ENCODE measurements around the gene KRTAP27-1.
A peak's percentile ranks its signal among the peaks of the same experiment; 100 is the strongest.

Gene KRTAP27-1

DNA sequence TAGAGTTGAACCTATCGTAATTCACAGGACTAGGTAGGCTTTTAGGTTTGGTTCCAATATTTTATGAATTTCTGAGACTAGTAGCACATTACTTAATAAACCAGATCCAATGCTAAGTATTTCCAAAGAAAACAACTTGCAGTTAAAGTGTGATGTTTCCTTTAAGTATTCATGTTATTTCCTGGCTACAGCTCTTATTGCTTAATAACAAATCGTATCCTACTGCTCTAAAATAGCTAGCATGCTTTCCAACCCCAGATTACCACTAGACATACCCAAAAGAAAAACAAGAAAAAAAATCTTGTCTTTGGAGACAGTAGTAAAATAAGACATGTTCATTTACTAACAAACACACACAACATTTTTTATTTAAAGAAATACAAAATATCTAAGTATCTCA, 898 bp downstream of the KRTAP27-1 start:
- DNase-seq (ENCODE audit: low read depth in 2 of 2), result peak; percentile 50 to 61
- TF ChIP-seq, protein P1, sequence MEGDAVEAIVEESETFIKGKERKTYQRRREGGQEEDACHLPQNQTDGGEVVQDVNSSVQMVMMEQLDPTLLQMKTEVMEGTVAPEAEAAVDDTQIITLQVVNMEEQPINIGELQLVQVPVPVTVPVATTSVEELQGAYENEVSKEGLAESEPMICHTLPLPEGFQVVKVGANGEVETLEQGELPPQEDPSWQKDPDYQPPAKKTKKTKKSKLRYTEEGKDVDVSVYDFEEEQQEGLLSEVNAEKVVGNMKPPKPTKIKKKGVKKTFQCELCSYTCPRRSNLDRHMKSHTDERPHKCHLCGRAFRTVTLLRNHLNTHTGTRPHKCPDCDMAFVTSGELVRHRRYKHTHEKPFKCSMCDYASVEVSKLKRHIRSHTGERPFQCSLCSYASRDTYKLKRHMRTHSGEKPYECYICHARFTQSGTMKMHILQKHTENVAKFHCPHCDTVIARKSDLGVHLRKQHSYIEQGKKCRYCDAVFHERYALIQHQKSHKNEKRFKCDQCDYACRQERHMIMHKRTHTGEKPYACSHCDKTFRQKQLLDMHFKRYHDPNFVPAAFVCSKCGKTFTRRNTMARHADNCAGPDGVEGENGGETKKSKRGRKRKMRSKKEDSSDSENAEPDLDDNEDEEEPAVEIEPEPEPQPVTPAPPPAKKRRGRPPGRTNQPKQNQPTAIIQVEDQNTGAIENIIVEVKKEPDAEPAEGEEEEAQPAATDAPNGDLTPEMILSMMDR (IDR thresholded peaks at IDR 0.05; ENCODE audit: low read depth, low read length), result no peak
- H3K4me3 ChIP-seq (replicated peaks in 1 of 2; ENCODE audit: low read depth in 2 of 2, low read length in 2 of 2), result no peak overlapping the region

DNA sequence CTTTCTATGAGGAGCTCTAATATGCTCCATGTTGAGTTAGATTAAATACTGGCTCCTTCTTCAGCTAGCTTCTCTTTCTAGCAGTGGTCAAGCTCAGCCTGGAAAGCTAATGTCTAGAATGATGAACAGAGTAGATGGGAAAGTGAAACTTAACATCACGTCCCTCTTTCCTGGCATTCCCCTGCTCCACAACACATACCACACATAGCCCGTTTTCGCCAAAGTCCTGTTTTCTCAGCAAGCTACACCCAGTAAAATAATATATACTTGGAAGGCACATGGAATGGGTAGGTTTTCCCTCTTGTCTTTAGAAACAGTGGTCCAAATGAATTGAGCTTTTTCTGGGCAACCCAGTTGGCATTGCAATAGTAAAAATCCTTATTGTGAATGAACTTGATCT, 3.8 kb downstream of the KRTAP27-1 start:
- no peak overlapping the region for H3K4me3 ChIP-seq (replicated peaks in 1 of 2; ENCODE audit: low read depth in 2 of 2, low read length in 2 of 2)
- TF ChIP-seq, protein P1 (IDR thresholded peaks at IDR 0.05; ENCODE audit: low read depth, low read length), result no peak
- no peak for DNase-seq (ENCODE audit: low read depth in 2 of 2)

DNA sequence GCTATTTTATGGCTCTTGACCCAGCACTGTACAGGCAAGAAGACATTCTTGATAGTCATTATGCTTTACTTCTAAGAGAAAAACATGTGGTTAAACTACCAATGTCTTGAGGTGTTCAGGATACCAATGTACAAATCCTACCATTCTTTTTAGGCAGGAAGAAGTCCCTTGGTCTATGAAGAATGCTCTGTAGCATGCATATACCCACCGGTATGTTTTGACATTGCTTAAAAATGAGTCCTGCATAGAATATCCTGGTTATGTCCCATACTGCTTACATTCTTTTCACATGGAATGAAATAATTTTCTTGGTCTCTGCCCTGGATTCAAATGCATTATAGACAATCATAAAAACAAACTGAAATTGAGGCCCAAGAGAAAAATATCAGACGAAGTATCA, 4.8 kb downstream of the KRTAP27-1 start:
- TF ChIP-seq, protein P1 (IDR thresholded peaks at IDR 0.05; ENCODE audit: low read depth, low read length), result no peak
- no peak for DNase-seq (ENCODE audit: low read depth in 2 of 2)
- H3K4me3 ChIP-seq (replicated peaks in 1 of 2; ENCODE audit: low read depth in 2 of 2, low read length in 2 of 2), result no peak overlapping the region

DNA sequence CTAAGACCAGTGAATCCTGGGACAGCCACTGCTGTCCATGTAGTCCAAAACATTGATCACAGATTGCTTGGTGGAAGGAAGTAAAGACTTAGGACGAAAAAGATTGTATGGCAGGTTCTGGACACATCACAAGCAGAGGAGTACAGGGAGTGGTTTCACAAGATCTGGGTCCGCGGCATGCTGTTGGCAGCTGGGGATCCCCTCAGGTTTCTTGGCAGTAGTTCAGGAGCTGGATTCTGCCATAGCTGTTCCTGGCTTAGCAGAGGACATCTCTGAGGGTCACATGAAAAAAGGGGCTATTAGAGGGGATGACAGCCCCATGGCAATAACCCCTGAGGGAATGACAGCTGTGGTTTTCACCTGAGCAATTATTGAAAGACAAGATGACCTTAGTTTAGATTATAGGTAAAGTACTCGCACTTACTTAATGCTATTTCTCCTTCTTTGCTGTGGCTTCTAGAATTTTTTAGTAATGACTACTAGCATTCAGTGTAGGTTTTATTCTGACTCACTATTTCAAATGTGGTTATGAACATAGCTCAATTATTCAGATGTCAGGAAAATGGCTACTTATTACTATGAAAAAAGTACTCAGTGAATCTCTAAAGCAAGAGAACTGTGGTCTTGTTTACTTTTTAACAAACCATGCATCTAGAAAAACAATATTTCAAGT, 8.2 kb downstream of the KRTAP27-1 start:
- H3K4me3 ChIP-seq (replicated peaks in 1 of 2; ENCODE audit: low read depth in 2 of 2, low read length in 2 of 2), result no peak overlapping the region
- peak in 1 of 2 donors; percentile 17 for DNase-seq (ENCODE audit: low read depth in 2 of 2)
- TF ChIP-seq, protein P1 (IDR thresholded peaks at IDR 0.05; ENCODE audit: low read depth, low read length), result no peak

DNA sequence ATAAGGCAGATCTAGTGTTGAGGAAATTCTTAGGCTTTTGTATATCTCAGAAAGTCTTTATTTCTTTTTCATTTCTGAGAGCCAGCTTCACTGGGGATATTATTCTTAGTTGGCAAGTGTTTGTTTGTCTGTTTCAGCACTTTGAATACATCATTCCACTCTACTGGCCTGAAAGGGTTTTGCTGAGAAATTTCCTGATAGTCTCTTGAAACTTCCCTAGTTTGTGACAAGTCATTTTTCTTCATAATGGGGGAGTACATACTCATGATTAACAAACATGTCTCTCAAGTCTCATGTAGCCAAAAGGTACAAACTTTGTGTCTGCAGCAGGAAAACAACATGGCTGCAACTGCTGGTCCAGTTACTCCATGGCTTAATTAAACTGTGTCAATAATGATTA, 11.1 kb downstream of the KRTAP27-1 start:
- DNase-seq (ENCODE audit: low read depth in 2 of 2), result no peak
- TF ChIP-seq, protein P1 (IDR thresholded peaks at IDR 0.05; ENCODE audit: low read depth, low read length), result no peak
- H3K4me3 ChIP-seq (replicated peaks in 1 of 2; ENCODE audit: low read depth in 2 of 2, low read length in 2 of 2), result no peak overlapping the region

DNA sequence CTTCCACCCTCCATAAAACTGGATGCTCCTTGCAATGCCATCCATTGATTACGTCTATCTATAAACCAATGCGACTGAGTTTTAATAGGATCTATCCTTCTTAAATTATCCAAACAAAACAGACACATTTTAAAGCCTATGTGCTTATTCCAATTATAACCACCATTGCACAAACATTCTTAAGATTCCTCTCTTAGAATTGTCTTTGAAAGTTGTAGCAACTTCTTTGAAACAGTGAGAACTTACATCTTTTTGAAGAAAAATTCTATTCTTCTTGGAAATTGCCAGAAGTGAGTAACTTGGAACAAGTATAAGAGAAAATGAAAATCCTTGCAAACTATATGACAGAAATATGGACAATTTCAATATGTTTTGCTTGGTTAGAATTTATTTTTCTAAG, 17.3 kb downstream of the KRTAP27-1 start, which contains the start of gene KRTAP26-1:
Gene KRTAP26-1 (minus strand): TSS at position 101 of the 400 bp plus-strand sequence. CDS start 280 bp downstream, outside the sequence.
- no peak for DNase-seq (ENCODE audit: low read depth in 2 of 2)
- H3K4me3 ChIP-seq (replicated peaks in 1 of 2; ENCODE audit: low read depth in 2 of 2, low read length in 2 of 2), result no peak within 1 kb of the TSS
- TF ChIP-seq, protein P1 (IDR thresholded peaks at IDR 0.05; ENCODE audit: low read depth, low read length), result no peak

DNA sequence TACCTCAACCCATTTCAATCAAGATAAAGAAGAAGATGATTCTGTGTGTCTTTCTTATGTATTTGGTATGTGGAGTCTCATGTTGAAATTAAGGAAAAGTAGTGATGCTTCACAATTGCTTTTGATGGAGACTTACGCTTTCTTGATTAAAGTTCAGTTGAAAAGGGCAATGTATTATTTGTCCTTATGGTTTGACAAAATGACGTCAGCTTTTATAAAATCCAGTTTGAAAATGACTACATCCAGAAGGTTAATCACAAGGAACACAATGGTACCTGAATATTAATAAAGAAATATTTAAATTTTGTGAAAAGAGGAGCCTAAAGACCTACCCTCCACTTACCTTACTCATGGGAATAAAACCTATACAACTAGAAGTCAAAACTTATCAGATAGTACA, 21.8 kb downstream of the KRTAP27-1 start:
- TF ChIP-seq, protein P1 (IDR thresholded peaks at IDR 0.05; ENCODE audit: low read depth, low read length), result no peak
- no peak for DNase-seq (ENCODE audit: low read depth in 2 of 2)
- no peak overlapping the region for H3K4me3 ChIP-seq (replicated peaks in 1 of 2; ENCODE audit: low read depth in 2 of 2, low read length in 2 of 2)
